Keratinocyte (primary cell): ENCODE results near the gene RAB30. TPM values are rescaled to one million over a fixed set of nuclear protein-coding genes. Genes with fewer than 3 reads are reported as not detected.

Experiments
- DNase-seq: peaks from one replicate; pipeline ENCODE4 v3.0.0-alpha.2; 2011; ENCODE audit warnings: low read depth, missing footprints, low spot score
- FAIRE-seq: peaks from 2 replicates; lab custom pipeline; 2011; peaks lifted over from hg19 to GRCh38; lab: Jason Lieb, UNC
- H2AFZ ChIP-seq: 2 replicates; pipeline ENCODE4 v1.6.0; 2012; ENCODE audit warnings: low read length, control low read depth, inconsistent platforms; ENCODE audit not compliant: control insufficient read depth
- H3K27ac ChIP-seq: 2 replicates; pipeline ENCODE4 v1.5.1; 2011; ENCODE audit warnings: low read length; ENCODE audit not compliant: control insufficient read depth, insufficient read depth
- H3K27me3 ChIP-seq: 3 replicates; pipeline ENCODE4 v1.6.0; 2011; ENCODE audit warnings: low read length; ENCODE audit not compliant: control insufficient read depth, insufficient read depth; ENCODE audit errors: extremely low read depth
- H3K36me3 ChIP-seq, 2 experiments: 2 replicates in 1 of 2; 3 replicates in 1 of 2; pipeline ENCODE4 v1.5.1; 2011; ENCODE audit warnings: low read length in 2 of 2, mild to moderate bottlenecking in 1 of 2; ENCODE audit not compliant: control insufficient read depth in 2 of 2, insufficient read depth in 2 of 2; ENCODE audit errors: extremely low read depth in 1 of 2
- H3K4me1 ChIP-seq: 3 replicates; pipeline ENCODE4 v1.5.1; 2011; ENCODE audit warnings: low read length; ENCODE audit not compliant: control insufficient read depth, insufficient read depth; ENCODE audit errors: extremely low read depth
- H3K4me2 ChIP-seq: 3 replicates; pipeline ENCODE4 v1.6.0; 2011; ENCODE audit warnings: low read depth, low read length; ENCODE audit not compliant: control insufficient read depth, insufficient read depth; ENCODE audit errors: extremely low read depth
- H3K4me3 ChIP-seq, 3 experiments: fragments of 200-600 bp in 1 of 3; sonication (generic) in 1 of 3; 2 replicates in 2 of 3; 3 replicates in 1 of 3; pipeline ENCODE4 v1.5.1; 2011 to 2016; ENCODE audit warnings: low read length in 3 of 3, mild to moderate bottlenecking in 3 of 3, control low read depth in 2 of 3, inconsistent platforms in 1 of 3, low read depth in 1 of 3, mixed read lengths in 1 of 3, mixed run types in 1 of 3, moderate library complexity in 1 of 3; ENCODE audit not compliant: control insufficient read depth in 2 of 3, insufficient read depth in 2 of 3; ENCODE audit errors: extremely low read depth in 1 of 3
- H3K79me2 ChIP-seq: 2 replicates; pipeline ENCODE4 v1.6.0; 2012; ENCODE audit warnings: low read length; ENCODE audit not compliant: control insufficient read depth, insufficient read depth
- H3K9ac ChIP-seq: 3 replicates; pipeline ENCODE4 v1.6.0; 2011; ENCODE audit warnings: low read length; ENCODE audit not compliant: control insufficient read depth, insufficient read depth; ENCODE audit errors: extremely low read depth
- H3K9me1 ChIP-seq: 3 replicates; pipeline ENCODE4 v1.6.0; 2011; ENCODE audit warnings: low read length; ENCODE audit not compliant: control insufficient read depth, insufficient read depth; ENCODE audit errors: extremely low read depth
- H3K9me3 ChIP-seq: 2 replicates; pipeline ENCODE4 v1.5.1; 2012; ENCODE audit warnings: low read depth, low read length; ENCODE audit not compliant: control insufficient read depth
- H4K20me1 ChIP-seq: 3 replicates; pipeline ENCODE4 v1.6.0; 2011; ENCODE audit warnings: low read length; ENCODE audit not compliant: control insufficient read depth, insufficient read depth; ENCODE audit errors: extremely low read depth
- CTCF ChIP-seq, 3 experiments: IDR thresholded peaks in 1 of 3; conservative IDR thresholded peaks in 1 of 3; optimal IDR thresholded peaks in 1 of 3; 2 replicates in 2 of 3; 3 replicates in 1 of 3; pipeline versions ENCODE3 to v1.5.1; 2011; ENCODE audit warnings: low read length in 3 of 3, mild to moderate bottlenecking in 3 of 3, moderate library complexity in 2 of 3, control low read depth in 1 of 3, inconsistent platforms in 1 of 3; ENCODE audit not compliant: insufficient read depth in 2 of 3; ENCODE audit errors: extremely low read depth in 1 of 3
- EZH2 ChIP-seq: IDR thresholded peaks from one replicate; pipeline ENCODE4 v1.6.1; 2012; ENCODE audit warnings: inconsistent platforms, mild to moderate bottlenecking, low read length, moderate library complexity
- dilution Hi-C: fragments of 300-500 bp; cut with MboI; formaldehyde crosslinking; loops from one replicate; pipeline ENCODE4 v1.7.0; 2020; ENCODE audit warnings: low sequenced_read_pairs; ENCODE audit not compliant: extremely low pct_ligation_motif_present
- polyA plus RNA-seq, 5 experiments: library from polyadenylated mRNA; depleted of rRNA in 3 of 5; stranded (reverse) in 3 of 5; stranded (forward) in 1 of 5; unstranded in 1 of 5; fragments of >200 nt; gene quantifications; 1 replicate in 1 of 5; 2 replicates in 3 of 5; 3 replicates in 1 of 5; pipeline versions ENCODE4 v1.2.1 to v1.2.3, GENCODE V29; 2011 to 2012; ENCODE audit warnings: missing spikeins in 2 of 5, low read depth in 1 of 5, low replicate concordance in 1 of 5

RAB30 gene
- polyA plus RNA-seq, 1 donor (not counting 4 experiments of a cell fraction or from before 2014, with no cell fraction given), result 9.3 TPM

DNA sequence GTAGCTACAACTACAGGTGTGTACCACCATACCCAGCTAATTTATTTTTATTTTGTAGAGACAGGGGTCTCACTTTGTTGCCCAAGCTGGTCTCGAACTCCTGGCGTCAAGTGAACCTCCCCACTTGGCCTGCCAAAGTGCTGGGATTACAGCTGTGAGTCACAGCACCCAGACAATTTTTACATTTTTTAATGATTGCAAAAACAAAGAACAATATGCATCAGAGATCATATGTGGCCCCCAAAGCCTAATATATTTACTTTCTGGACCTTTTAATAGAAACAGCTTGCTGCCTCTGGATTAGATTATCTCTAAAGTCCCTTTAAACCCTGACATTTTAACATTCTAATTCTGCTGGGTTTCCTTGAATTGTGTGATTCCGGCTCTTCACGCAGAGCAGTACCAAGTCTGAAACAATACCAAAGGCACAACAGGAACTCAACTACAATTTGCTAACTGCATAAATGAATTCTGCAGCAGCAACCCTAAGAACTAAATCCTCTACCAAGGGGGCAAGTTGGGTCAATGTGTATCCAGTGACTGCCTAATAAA, 25.0 kb downstream of the RAB30 start:
- no peaks in the 10 kb centered on the region for H3K27me3 ChIP-seq
- no peak overlapping the region for H3K4me3 ChIP-seq
- peaks cover 54% of the 10 kb centered on the region for H3K4me1 ChIP-seq
- FAIRE-seq, result no peak
- no peaks in the 10 kb centered on the region for H4K20me1 ChIP-seq
- dilution Hi-C loops, result no loop called here
- H3K9ac ChIP-seq, result no peak overlapping the region
- H3K9me1 ChIP-seq, result no peaks in the 10 kb centered on the region
- no peaks in the 10 kb centered on the region for H3K9me3 ChIP-seq
- H3K4me2 ChIP-seq, result no peak overlapping the region
- no peaks in the 10 kb centered on the region for H3K36me3 ChIP-seq
- no peak overlapping the region for H2AFZ ChIP-seq
- no peak for DNase-seq
- H3K79me2 ChIP-seq, result no peaks in the 10 kb centered on the region
- no peak for TF ChIP-seq EZH2
- no peak for TF ChIP-seq CTCF (optimal IDR thresholded peaks at IDR 0.05 in 1 of 3, IDR thresholded peaks at IDR 0.05 in 1 of 3, conservative IDR thresholded peaks at IDR 0.05 in 1 of 3; ENCODE audit: extremely low read depth in 1 of 3, insufficient read depth in 2 of 3, low read length in 3 of 3)
- H3K27ac ChIP-seq, result no peak overlapping the region

GRCh38 chr11:83044958-83045712, 26.6 kb downstream of the RAB30 start:
- Histone ChIP-seq H3K4me2 (peak overlapping the region; percentile 86), H3K9ac (peak overlapping the region; percentile 42)

More at GRCh38 chr11:83044958-83045712, 26.6 kb downstream of the RAB30 start:
- Histone ChIP-seq H3K36me3 (no peaks in the 10 kb centered on the region), H3K9me1 (no peaks in the 10 kb centered on the region), H3K4me3 (peak overlapping the region in 2 of 3 experiments; percentile 6 to 36), H3K79me2 (no peaks in the 10 kb centered on the region), H3K9me3 (no peaks in the 10 kb centered on the region), H2AFZ (peak overlapping the region; percentile 3), H3K27ac (peak overlapping the region; percentile 78), H3K27me3 (no peaks in the 10 kb centered on the region), H4K20me1 (no peaks in the 10 kb centered on the region), H3K4me1 (peaks cover 39% of the 10 kb centered on the region)
- peak; percentile 88 for FAIRE-seq
- dilution Hi-C loops, result no loop called here
- TF ChIP-seq EZH2 (no peak), CTCF (optimal IDR thresholded peaks at IDR 0.05 in 1 of 3, IDR thresholded peaks at IDR 0.05 in 1 of 3, conservative IDR thresholded peaks at IDR 0.05 in 1 of 3; ENCODE audit: extremely low read depth in 1 of 3, insufficient read depth in 2 of 3, low read length in 3 of 3) (no peak)
- no peak for DNase-seq
